Suprapubic skin (tissue), 4 donors: ENCODE data around the gene CASP9.

Experiments
- CTCF ChIP-seq, 2 donors: fragments of 200-600 bp in 1 of 2; fragments of 450-650 bp in 1 of 2; sonication (generic) in 1 of 2; IDR thresholded peaks; one replicate each; pipeline ENCODE4 v1.5.1; 2016 to 2019; ENCODE audit warnings: antibody characterized with exemption in 2 of 2, mild to moderate bottlenecking in 1 of 2, moderate library complexity in 1 of 2
- EP300 ChIP-seq: sonication (generic); formaldehyde crosslinking; IDR thresholded peaks from one replicate; pipeline ENCODE4 v1.6.1; 2017; ENCODE audit warnings: antibody characterized with exemption
- POLR2A ChIP-seq, 2 donors: fragments of 450-650 bp; IDR thresholded peaks; one replicate each; pipeline ENCODE4 v1.6.1; 2017; ENCODE audit warnings: antibody characterized with exemption in 2 of 2, mild to moderate bottlenecking in 2 of 2, moderate library complexity in 2 of 2
- POLR2AphosphoS5 ChIP-seq, 3 donors: sonication (generic); formaldehyde crosslinking; IDR thresholded peaks; one replicate each; pipeline ENCODE4 v1.6.1; 2017; ENCODE audit warnings: antibody characterized with exemption in 3 of 3

- TF ChIP-seq CTCF (IDR thresholded peaks at IDR 0.05) (no peak), POLR2A (IDR thresholded peaks at IDR 0.05) (no peak), EP300 (no peak), POLR2AphosphoS5 (IDR thresholded peaks at IDR 0.05) (no peak)
These were observed 30.1 kb downstream of the CASP9 start for GRCh38 chr1:15493869-15494390.
